ENCODE data around the gene SLC29A4. TPM values are rescaled to one million over a fixed set of nuclear protein-coding genes. Genes with fewer than 3 reads are reported as not detected.

Gene SLC29A4
- total RNA-seq, 2 experiments from 2014 or later = 0.39 to 1.1 TPM

- Histone ChIP-seq H3K27me3 (ENCODE audit: control insufficient read depth in 1 of 2, insufficient read depth in 2 of 2, low read length in 2 of 2) (no peaks in the 10 kb centered on the region), H3K4me3 (ENCODE audit: low read length) (no peak overlapping the region), H3K9me3 (ENCODE audit: control insufficient read depth in 1 of 2, insufficient read depth in 1 of 2, low read length in 2 of 2) (peaks cover 0 to 17% of the 10 kb centered on the region in 2 experiments), H3K27ac (ENCODE audit: low read depth in 1 of 2, low read length in 2 of 2) (no peak overlapping the region), H3K4me1 (ENCODE audit: insufficient read depth, low read length) (no peaks in the 10 kb centered on the region), H3K36me3 (ENCODE audit: insufficient read depth, low read length) (peaks cover 43% of the 10 kb centered on the region)
- no peaks in the 10 kb centered on the region for H3K4me1 Mint-ChIP-seq (ENCODE audit: low read depth)
- H3K4me3 Mint-ChIP-seq = no peak overlapping the region
- intact Hi-C loops (cut with DNase I, micrococcal nuclease) = no loop called here
- H3K27ac Mint-ChIP-seq = no peak overlapping the region
- ATAC-seq (ENCODE audit: poor library complexity) (no peak), DNase-seq (no peak)
- TF ChIP-seq, protein P1, sequence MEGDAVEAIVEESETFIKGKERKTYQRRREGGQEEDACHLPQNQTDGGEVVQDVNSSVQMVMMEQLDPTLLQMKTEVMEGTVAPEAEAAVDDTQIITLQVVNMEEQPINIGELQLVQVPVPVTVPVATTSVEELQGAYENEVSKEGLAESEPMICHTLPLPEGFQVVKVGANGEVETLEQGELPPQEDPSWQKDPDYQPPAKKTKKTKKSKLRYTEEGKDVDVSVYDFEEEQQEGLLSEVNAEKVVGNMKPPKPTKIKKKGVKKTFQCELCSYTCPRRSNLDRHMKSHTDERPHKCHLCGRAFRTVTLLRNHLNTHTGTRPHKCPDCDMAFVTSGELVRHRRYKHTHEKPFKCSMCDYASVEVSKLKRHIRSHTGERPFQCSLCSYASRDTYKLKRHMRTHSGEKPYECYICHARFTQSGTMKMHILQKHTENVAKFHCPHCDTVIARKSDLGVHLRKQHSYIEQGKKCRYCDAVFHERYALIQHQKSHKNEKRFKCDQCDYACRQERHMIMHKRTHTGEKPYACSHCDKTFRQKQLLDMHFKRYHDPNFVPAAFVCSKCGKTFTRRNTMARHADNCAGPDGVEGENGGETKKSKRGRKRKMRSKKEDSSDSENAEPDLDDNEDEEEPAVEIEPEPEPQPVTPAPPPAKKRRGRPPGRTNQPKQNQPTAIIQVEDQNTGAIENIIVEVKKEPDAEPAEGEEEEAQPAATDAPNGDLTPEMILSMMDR (IDR thresholded peaks at IDR 0.05) = no peak
- peaks cover 49% of the 10 kb centered on the region for H3K36me3 Mint-ChIP-seq (ENCODE audit: low read depth)
- POLR2A ChIA-PET = no interaction called here
- H3K27me3 Mint-ChIP-seq = no peaks in the 10 kb centered on the region
- H3K9me3 Mint-ChIP-seq = no peaks in the 10 kb centered on the region
- CTCF ChIA-PET = no interaction called here
These were observed 42.2 kb downstream of the SLC29A4 start for GRCh38 chr7:5324961-5325360.

DNA sequence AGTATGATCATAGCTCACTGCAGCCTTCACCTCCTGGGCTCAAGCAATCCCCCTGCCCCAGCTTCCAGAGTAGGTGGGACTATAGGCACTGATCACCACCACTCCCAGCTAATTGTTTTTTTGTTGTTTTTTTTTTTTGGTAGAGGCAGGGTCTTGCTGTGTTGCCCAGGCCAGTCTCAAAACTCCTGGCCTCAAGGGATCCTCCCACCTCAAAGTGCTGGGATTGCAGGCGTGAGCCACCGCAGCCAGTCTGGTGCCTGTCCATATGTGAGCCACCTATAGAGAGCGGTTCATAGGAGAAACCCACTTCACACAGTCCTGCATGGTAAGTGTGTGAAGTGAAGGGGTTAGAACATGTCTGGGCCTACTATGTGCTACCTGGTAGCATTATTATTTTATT lies 47.5 kb downstream of the SLC29A4 start:
- ATAC-seq (ENCODE audit: poor library complexity) (no peak), DNase-seq (no peak)
- H3K4me1 ChIP-seq (ENCODE audit: insufficient read depth, low read length) = peaks cover 30% of the 10 kb centered on the region
- H3K27ac Mint-ChIP-seq = no peak overlapping the region
- H3K36me3 Mint-ChIP-seq (ENCODE audit: low read depth) = peaks cover 50% of the 10 kb centered on the region
- peaks cover 29% of the 10 kb centered on the region for H3K36me3 ChIP-seq (ENCODE audit: insufficient read depth, low read length)
- peaks cover 21% of the 10 kb centered on the region for H3K4me1 Mint-ChIP-seq (ENCODE audit: low read depth)
- TF ChIP-seq, protein P1 (IDR thresholded peaks at IDR 0.05) = no peak
- H3K27me3 ChIP-seq (ENCODE audit: control insufficient read depth in 1 of 2, insufficient read depth in 2 of 2, low read length in 2 of 2) = no peaks in the 10 kb centered on the region
- CTCF ChIA-PET = interaction anchor here (1.1 kb wide), 1 partner anchor 121 kb away, joined by 3 read pairs; no protein-coding TSS in a partner anchor
- no peak overlapping the region for H3K4me3 ChIP-seq (ENCODE audit: low read length)
- POLR2A ChIA-PET = interaction anchor here (1.1 to 1.5 kb wide), 2 partner anchors 11 to 66 kb away, joined by 3 read pairs; no protein-coding TSS in a partner anchor
- no peak overlapping the region for H3K4me3 Mint-ChIP-seq
- no peaks in the 10 kb centered on the region for H3K27me3 Mint-ChIP-seq
- no peaks in the 10 kb centered on the region for H3K9me3 ChIP-seq (ENCODE audit: control insufficient read depth in 1 of 2, insufficient read depth in 1 of 2, low read length in 2 of 2)
- H3K9me3 Mint-ChIP-seq = no peaks in the 10 kb centered on the region
- H3K27ac ChIP-seq (ENCODE audit: low read depth in 1 of 2, low read length in 2 of 2) = no peak overlapping the region
- intact Hi-C loops (cut with DNase I, micrococcal nuclease) = no loop called here

DNA sequence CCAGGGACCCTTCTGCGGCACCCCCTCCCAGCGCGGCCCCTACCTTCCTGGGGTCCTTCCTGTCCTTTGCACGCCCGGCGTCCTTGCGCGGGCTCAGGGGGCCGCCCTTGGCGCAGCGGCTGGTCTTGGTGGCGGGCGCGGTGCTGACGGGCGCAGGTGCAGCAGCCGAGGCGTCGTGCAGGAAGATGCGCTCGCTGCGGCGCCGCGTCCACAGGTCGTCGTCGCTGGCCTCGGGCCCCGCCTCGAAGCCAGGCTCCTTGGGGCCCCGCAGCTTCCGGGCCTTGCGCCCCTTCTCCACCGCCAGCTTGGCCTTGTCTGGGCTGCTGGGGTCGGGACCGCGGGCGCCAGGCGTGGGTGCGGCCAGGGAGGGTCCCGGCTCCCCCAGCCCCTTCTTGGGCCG lies 49.8 kb downstream of the SLC29A4 start:
- peaks cover 21% of the 10 kb centered on the region for H3K4me1 Mint-ChIP-seq (ENCODE audit: low read depth)
- H3K27me3 Mint-ChIP-seq = no peaks in the 10 kb centered on the region
- Histone ChIP-seq H3K9me3 (ENCODE audit: control insufficient read depth in 1 of 2, insufficient read depth in 1 of 2, low read length in 2 of 2) (peaks cover 16 to 17% of the 10 kb centered on the region in 2 experiments), H3K36me3 (ENCODE audit: insufficient read depth, low read length) (peaks cover 37% of the 10 kb centered on the region), H3K4me3 (ENCODE audit: low read length) (no peak overlapping the region), H3K27ac (ENCODE audit: low read depth in 1 of 2, low read length in 2 of 2) (no peak overlapping the region), H3K4me1 (ENCODE audit: insufficient read depth, low read length) (peaks cover 30% of the 10 kb centered on the region), H3K27me3 (ENCODE audit: control insufficient read depth in 1 of 2, insufficient read depth in 2 of 2, low read length in 2 of 2) (no peaks in the 10 kb centered on the region)
- POLR2A ChIA-PET = no interaction called here
- TF ChIP-seq, protein P1 (IDR thresholded peaks at IDR 0.05) = no peak
- intact Hi-C loops (cut with DNase I, micrococcal nuclease) = no loop called here
- CTCF ChIA-PET = no interaction called here
- DNase-seq = no peak
- no peak for ATAC-seq (ENCODE audit: poor library complexity)
- peaks cover 6% of the 10 kb centered on the region for H3K9me3 Mint-ChIP-seq
- no peak overlapping the region for H3K4me3 Mint-ChIP-seq
- no peak overlapping the region for H3K27ac Mint-ChIP-seq
- peaks cover 58% of the 10 kb centered on the region for H3K36me3 Mint-ChIP-seq (ENCODE audit: low read depth)
